Lower leg skin (tissue), 3 donors: ENCODE measurements around the gene HDAC4.

ENCODE experiments used
- POLR2A ChIP-seq, 2 donors: fragments of 450-650 bp; IDR thresholded peaks; one replicate each; pipeline ENCODE4 v1.6.1; 2016 to 2017; ENCODE audit warnings: antibody characterized with exemption in 2 of 2, mild to moderate bottlenecking in 1 of 2, moderate library complexity in 1 of 2
- TF ChIP-seq, protein P1 (sequence below), 3 donors: fragments of 450-650 bp; IDR thresholded peaks; one replicate each; pipeline ENCODE4 v1.5.1; 2016; ENCODE audit warnings: antibody characterized with exemption in 3 of 3, mild to moderate bottlenecking in 3 of 3, moderate library complexity in 2 of 3

DNA sequence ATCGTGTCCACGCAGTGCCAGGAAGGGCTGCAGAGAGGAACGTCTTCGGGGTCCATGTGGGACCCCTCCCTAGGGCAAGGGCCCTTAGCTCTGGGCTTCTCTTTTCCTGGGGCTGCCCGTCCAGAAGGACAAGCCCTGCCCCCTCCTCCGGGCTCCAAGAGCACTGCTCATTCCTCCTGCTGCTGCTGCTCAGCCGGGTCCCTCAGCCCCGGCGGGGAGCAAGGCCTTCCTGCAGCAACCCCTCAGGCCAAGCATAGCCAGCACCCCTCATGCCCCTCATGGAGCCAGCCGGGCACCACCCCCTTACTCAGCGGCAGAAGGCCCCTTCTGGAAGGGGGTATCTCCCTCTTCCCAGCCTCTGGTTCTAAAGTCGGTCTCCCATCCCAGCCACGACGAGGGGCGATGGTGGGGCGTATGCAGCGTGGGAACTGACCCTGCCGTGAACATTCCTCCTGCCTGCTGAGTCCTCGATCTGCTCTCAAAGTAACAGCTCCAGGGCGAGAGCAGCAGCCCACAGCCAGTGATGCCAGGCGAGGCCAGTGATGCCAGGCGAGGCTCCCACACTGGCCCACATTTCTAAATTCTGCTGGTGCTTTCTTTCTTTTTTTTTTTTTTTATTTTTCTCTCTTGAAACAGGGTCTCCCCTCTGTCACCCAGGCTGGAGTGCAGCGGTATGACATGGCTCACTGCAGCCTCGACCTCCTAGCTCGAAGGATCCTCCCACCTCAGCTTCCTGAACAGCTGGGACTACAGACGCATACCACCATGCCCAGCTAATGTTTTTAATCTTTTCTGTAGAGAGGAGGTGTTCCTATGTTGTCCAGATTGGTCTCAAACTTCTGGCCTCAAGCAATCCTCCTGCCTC is 99.7 kb downstream of the HDAC4 start:
- no peak for TF ChIP-seq POLR2A (IDR thresholded peaks at IDR 0.05)
- TF ChIP-seq, protein P1, sequence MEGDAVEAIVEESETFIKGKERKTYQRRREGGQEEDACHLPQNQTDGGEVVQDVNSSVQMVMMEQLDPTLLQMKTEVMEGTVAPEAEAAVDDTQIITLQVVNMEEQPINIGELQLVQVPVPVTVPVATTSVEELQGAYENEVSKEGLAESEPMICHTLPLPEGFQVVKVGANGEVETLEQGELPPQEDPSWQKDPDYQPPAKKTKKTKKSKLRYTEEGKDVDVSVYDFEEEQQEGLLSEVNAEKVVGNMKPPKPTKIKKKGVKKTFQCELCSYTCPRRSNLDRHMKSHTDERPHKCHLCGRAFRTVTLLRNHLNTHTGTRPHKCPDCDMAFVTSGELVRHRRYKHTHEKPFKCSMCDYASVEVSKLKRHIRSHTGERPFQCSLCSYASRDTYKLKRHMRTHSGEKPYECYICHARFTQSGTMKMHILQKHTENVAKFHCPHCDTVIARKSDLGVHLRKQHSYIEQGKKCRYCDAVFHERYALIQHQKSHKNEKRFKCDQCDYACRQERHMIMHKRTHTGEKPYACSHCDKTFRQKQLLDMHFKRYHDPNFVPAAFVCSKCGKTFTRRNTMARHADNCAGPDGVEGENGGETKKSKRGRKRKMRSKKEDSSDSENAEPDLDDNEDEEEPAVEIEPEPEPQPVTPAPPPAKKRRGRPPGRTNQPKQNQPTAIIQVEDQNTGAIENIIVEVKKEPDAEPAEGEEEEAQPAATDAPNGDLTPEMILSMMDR (IDR thresholded peaks at IDR 0.05) = no peak
